Prostate gland (tissue), 2 donors: ENCODE measurements around the gene HSPH1. TPM values are rescaled to one million over a fixed set of nuclear protein-coding genes. Genes with fewer than 3 reads are reported as not detected.

ENCODE experiments used
- DNase-seq: peaks from one replicate; pipeline ENCODE4 v3.0.0-alpha.2; 2019; ENCODE audit warnings: low spot score
- H3K27ac ChIP-seq, 2 donors: fragments of 200-600 bp; sonication (generic); 2 replicates each; pipeline ENCODE4 v1.5.1; 2017 to 2019
- H3K27me3 ChIP-seq: fragments of 200-600 bp; sonication (generic); replicated peaks from 2 replicates; pipeline ENCODE4 v1.5.1; 2019; ENCODE audit not compliant: insufficient read depth
- H3K36me3 ChIP-seq, 2 donors: fragments of 200-600 bp; sonication (generic); 1 replicate in 1 of 2; 2 replicates in 1 of 2; pipeline versions ENCODE4 v1.5.1 to v1.8.1; 2017 to 2019
- H3K4me1 ChIP-seq: fragments of 200-600 bp; sonication (generic); replicated peaks from 2 replicates; pipeline ENCODE4 v1.5.1; 2019
- H3K4me3 ChIP-seq, 2 donors: fragments of 200-600 bp; sonication (generic); 2 replicates each; pipeline ENCODE4 v1.5.1; 2017 to 2019
- H3K9me3 ChIP-seq: fragments of 200-600 bp; sonication (generic); 2 replicates; pipeline ENCODE4 v1.5.1; 2017
- POLR2A ChIP-seq: fragments of 450-650 bp; IDR thresholded peaks from one replicate; pipeline ENCODE4 v1.6.1; 2016; ENCODE audit warnings: antibody characterized with exemption, mild to moderate bottlenecking
- POLR2AphosphoS5 ChIP-seq: sonication (generic); formaldehyde crosslinking; IDR thresholded peaks from one replicate; pipeline ENCODE4 v1.6.1; 2017; ENCODE audit warnings: antibody characterized with exemption
- WGBS: methylation state at CpG from one replicate; pipeline ENCODE4 v1.1.5; 2018; 5-methylcytosine and 5-hydroxymethylcytosine counted together
- intact Hi-C: fragments of 100-400 bp; cut with DNase I; formaldehyde crosslinking; loops from one replicate; pipeline ENCODE4 v1.14.2; 2022
- total RNA-seq, 2 donors: library from RNA; depleted of rRNA; stranded (reverse); fragments of >200 nt; gene quantifications; one replicate each; pipeline ENCODE4 v1.1.0, GENCODE V29; 2016
- TF ChIP-seq, protein P1 (sequence below), 4 experiments: fragments of 200-600 bp in 2 of 4; fragments of 450-650 bp in 2 of 4; sonication (generic) in 2 of 4; IDR thresholded peaks; 1 replicate in 3 of 4; 2 replicates in 1 of 4; pipeline ENCODE4 v1.5.1; 2016 to 2019; ENCODE audit warnings: antibody characterized with exemption in 4 of 4, mild to moderate bottlenecking in 2 of 4, moderate library complexity in 2 of 4

The HSPH1 gene
- total RNA-seq, 2 donors from 2014 or later, result 33.5 to 60.6 TPM

DNA sequence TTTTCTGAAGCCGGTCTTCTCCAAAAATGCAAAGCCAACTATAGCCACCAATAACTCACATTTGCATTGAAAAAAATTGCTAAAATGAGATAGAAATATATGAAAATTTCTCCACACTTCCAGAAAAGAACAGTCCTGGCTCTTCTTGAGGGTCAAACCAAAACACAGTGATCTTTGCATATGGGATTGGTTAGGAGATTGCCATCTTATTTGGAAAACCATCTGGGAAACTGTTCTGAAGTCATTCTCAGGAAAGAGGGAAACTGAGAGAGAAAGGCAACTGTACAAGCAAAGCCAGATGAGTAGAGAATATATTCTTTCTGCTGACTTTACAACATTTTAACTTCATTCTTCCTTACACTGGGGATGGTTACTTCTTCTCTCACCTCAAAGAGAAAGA lies 54.6 kb downstream of the HSPH1 start:
- H3K27me3 ChIP-seq, result no peaks in the 10 kb centered on the region
- no peak overlapping the region for H3K27ac ChIP-seq
- no peaks in the 10 kb centered on the region for H3K36me3 ChIP-seq
- intact Hi-C loops, result no loop called here
- TF ChIP-seq POLR2AphosphoS5 (no peak), POLR2A (no peak)
- TF ChIP-seq, protein P1, sequence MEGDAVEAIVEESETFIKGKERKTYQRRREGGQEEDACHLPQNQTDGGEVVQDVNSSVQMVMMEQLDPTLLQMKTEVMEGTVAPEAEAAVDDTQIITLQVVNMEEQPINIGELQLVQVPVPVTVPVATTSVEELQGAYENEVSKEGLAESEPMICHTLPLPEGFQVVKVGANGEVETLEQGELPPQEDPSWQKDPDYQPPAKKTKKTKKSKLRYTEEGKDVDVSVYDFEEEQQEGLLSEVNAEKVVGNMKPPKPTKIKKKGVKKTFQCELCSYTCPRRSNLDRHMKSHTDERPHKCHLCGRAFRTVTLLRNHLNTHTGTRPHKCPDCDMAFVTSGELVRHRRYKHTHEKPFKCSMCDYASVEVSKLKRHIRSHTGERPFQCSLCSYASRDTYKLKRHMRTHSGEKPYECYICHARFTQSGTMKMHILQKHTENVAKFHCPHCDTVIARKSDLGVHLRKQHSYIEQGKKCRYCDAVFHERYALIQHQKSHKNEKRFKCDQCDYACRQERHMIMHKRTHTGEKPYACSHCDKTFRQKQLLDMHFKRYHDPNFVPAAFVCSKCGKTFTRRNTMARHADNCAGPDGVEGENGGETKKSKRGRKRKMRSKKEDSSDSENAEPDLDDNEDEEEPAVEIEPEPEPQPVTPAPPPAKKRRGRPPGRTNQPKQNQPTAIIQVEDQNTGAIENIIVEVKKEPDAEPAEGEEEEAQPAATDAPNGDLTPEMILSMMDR (IDR thresholded peaks at IDR 0.05), result no peak
- no peaks in the 10 kb centered on the region for H3K4me1 ChIP-seq
- DNase-seq, result no peak
- no peaks in the 10 kb centered on the region for H3K9me3 ChIP-seq
- H3K4me3 ChIP-seq, result no peak overlapping the region
- 100% methylated on average over 1 of the region's 1 CpG for WGBS

DNA sequence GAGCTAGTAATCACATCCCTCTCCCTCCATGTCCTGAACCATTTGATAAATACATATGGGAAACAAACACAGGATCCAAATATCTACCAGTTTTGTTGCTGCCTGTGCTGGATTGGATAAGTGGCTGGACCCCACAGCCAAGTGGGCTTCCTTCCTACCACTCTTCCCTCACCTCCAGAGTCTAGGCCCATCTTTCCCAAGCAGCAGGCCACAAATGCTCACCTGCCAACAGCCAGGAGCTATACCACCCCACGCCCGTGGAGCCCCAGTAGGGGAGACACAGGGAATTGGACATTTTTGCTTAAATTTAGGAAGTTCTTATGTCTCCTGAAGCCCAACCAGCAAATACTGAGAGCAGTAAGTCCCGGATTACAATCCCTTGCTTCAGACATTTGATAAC lies 55.8 kb downstream of the HSPH1 start:
- WGBS, result 93% methylated on average over 3 of the region's 3 CpGs
- H3K27me3 ChIP-seq, result no peaks in the 10 kb centered on the region
- TF ChIP-seq, protein P1 (IDR thresholded peaks at IDR 0.05), result no peak
- no peak for TF ChIP-seq POLR2AphosphoS5
- no peak for TF ChIP-seq POLR2A
- no peak overlapping the region for H3K4me3 ChIP-seq
- intact Hi-C loops, result no loop called here
- H3K4me1 ChIP-seq, result no peaks in the 10 kb centered on the region
- H3K9me3 ChIP-seq, result no peaks in the 10 kb centered on the region
- H3K27ac ChIP-seq, result no peak overlapping the region
- DNase-seq, result no peak
- H3K36me3 ChIP-seq, result no peaks in the 10 kb centered on the region

GRCh38 chr13:31105020-31105795 lies 56.5 kb downstream of the HSPH1 start:
- no peak overlapping the region for H3K27ac ChIP-seq

DNA sequence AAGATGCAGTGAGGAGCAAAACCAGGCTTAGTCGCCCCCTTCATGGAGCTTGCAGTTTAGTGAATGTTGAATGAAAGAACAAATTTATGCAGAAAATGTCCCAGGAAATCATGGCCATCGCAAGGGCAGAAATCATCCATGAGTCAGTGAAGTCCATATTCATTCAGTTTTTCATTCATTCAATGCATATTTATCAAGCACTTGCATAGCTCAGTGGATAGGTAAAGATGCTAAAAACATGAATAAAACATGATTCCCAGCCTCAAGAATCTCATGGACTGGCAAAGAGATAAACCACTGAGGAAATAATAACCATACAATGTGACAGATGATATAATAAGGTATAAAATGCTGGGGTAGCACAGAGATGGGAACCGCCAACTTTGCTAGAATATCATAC lies 58.8 kb downstream of the HSPH1 start:
- Histone ChIP-seq H3K9me3 (no peaks in the 10 kb centered on the region), H3K4me1 (no peaks in the 10 kb centered on the region), H3K27me3 (peaks cover 1% of the 10 kb centered on the region), H3K4me3 (no peak overlapping the region), H3K27ac (no peak overlapping the region), H3K36me3 (no peaks in the 10 kb centered on the region)
- intact Hi-C loops, result no loop called here
- WGBS, result 94% methylated on average over 3 of the region's 3 CpGs
- DNase-seq, result no peak
- TF ChIP-seq POLR2A, result no peak
- TF ChIP-seq, protein P1 (IDR thresholded peaks at IDR 0.05), result no peak
- TF ChIP-seq POLR2AphosphoS5, result no peak

More at GRCh38 chr13:31105020-31105795, 56.5 kb downstream of the HSPH1 start:
- no peak for DNase-seq
- Histone ChIP-seq H3K36me3 (no peaks in the 10 kb centered on the region), H3K4me3 (no peak overlapping the region), H3K27me3 (peaks cover 1% of the 10 kb centered on the region), H3K9me3 (no peaks in the 10 kb centered on the region), H3K4me1 (no peaks in the 10 kb centered on the region)
- intact Hi-C loops, result no loop called here
- WGBS, result 81% methylated on average over 6 of the region's 6 CpGs
- TF ChIP-seq POLR2AphosphoS5 (no peak), POLR2A (no peak)
- TF ChIP-seq, protein P1 (IDR thresholded peaks at IDR 0.05), result no peak
